ENCODE results near the gene ITM2B.

Gene ITM2B

GRCh38 chr13:48315969-48316650 lies 83.1 kb downstream of the ITM2B start:
- no peak for DNase-seq

- DNase-seq: no peak
These were observed 84.0 kb downstream of the ITM2B start for GRCh38 chr13:48316826-48317510.

- DNase-seq: no peak
These were observed 84.7 kb downstream of the ITM2B start for GRCh38 chr13:48317511-48318376.

GRCh38 chr13:48318377-48318811 lies 85.4 kb downstream of the ITM2B start:
- no peak for DNase-seq

GRCh38 chr13:48318821-48319511 lies 86.0 kb downstream of the ITM2B start:
- peak; percentile 18 for DNase-seq
